Colonic mucosa (tissue), 4 donors: ENCODE data around the gene TLE4. TPM values are rescaled to one million over a fixed set of nuclear protein-coding genes. Genes with fewer than 3 reads are reported as not detected.

Experiments used
- DNase-seq: peaks from one replicate; pipeline ENCODE4 v3.0.0-alpha.2; 2020
- H3K27ac ChIP-seq: fragments of 200-600 bp; one replicate; pipeline ENCODE4 v1.8.0; 2021
- H3K27me3 ChIP-seq: fragments of 200-600 bp; one replicate; pipeline ENCODE4 v1.8.0; 2021
- H3K36me3 ChIP-seq: fragments of 200-600 bp; one replicate; pipeline ENCODE4 v1.8.0; 2021
- H3K4me1 ChIP-seq: fragments of 200-600 bp; one replicate; pipeline ENCODE4 v1.8.0; 2021; ENCODE audit warnings: mild to moderate bottlenecking
- H3K4me3 ChIP-seq: fragments of 200-600 bp; one replicate; pipeline ENCODE4 v1.8.0; 2021
- H3K9ac ChIP-seq, 2 donors: one replicate each; pipeline ENCODE4 v1.7.0; 2013; ENCODE audit warnings: control low read depth in 2 of 2, low read depth in 2 of 2, low read length in 2 of 2
- H3K9me3 ChIP-seq: fragments of 200-600 bp; one replicate; pipeline ENCODE4 v1.8.0; 2021
- CTCF ChIP-seq: fragments of 200-600 bp; IDR thresholded peaks from one replicate; pipeline ENCODE4 v1.8.0; 2022; ENCODE audit warnings: antibody characterized with exemption, mild to moderate bottlenecking
- intact Hi-C: fragments of 100-400 bp; cut with DNase I; formaldehyde crosslinking; loops from one replicate; pipeline ENCODE4 v1.14.1; 2022
- total RNA-seq, 2 donors: library from RNA; stranded (reverse); fragmentation: NEBNext Ultra II Directional in 1 of 2; extraction: Animal tissue kit (Norgen Biotek cat#: 25700) in 1 of 2; gene quantifications; one replicate each; pipeline ENCODE4 v1.2.1, GENCODE V29; 2021
- donor health status: healthy.
- donor health status: DM: no; HTN: no; CAD: no.
- donor health status: DM: no; HTN: no; CAD: no.

TLE4 gene
- total RNA-seq, 2 donors from 2014 or later: 8.0 to 17.6 TPM

DNA sequence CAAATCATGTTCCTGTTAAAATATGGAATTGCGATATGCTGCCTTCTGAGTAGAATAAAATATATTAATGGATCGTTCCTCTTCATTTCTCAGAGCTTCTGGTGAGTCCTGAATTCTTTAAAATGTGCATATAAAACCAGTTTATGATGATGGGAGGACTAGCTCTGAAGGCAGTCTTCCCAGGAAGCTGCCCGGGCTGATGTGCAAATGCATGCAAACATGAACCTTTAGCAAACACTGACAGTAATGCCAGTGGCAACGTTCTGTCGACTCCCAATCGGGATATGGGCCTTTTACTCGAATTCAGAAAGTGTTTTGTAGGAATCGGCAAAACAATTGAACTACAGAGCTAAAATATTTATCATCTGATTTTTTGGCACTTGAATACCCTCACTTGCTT lies 93.6 kb downstream of the TLE4 start:
- H3K36me3 ChIP-seq: no peaks in the 10 kb centered on the region
- H3K4me3 ChIP-seq: no peak overlapping the region
- no peaks in the 10 kb centered on the region for H3K27me3 ChIP-seq
- intact Hi-C loops: no loop called here
- H3K27ac ChIP-seq: no peak overlapping the region
- no peak overlapping the region for H3K9ac ChIP-seq
- H3K9me3 ChIP-seq: no peaks in the 10 kb centered on the region
- DNase-seq: no peak
- peaks cover 3% of the 10 kb centered on the region for H3K4me1 ChIP-seq
- no peak for TF ChIP-seq CTCF

DNA sequence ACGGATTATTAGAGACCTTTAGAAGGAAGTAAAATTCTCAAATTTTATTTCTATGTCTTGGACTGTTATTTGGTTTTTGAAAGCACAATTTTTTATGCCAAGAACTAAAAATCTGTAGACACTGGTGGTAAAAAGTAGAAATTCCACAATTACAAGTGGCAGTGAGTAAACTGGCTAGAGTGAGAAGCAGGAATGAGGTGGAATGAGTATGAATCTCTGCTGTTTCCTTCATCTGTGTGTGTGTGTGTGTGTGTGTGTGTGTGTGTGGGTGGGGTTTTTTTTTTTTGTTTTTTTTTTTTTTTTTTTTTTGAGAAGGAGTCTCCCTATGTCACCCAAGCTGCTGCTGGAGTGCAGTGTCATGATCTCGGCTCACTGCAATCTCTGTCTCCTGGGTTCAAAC lies 94.2 kb downstream of the TLE4 start:
- Histone ChIP-seq H3K27ac (no peak overlapping the region), H3K9ac (no peak overlapping the region), H3K36me3 (no peaks in the 10 kb centered on the region), H3K27me3 (no peaks in the 10 kb centered on the region), H3K9me3 (no peaks in the 10 kb centered on the region), H3K4me1 (peaks cover 3% of the 10 kb centered on the region), H3K4me3 (no peak overlapping the region)
- intact Hi-C loops: no loop called here
- no peak for DNase-seq
- TF ChIP-seq CTCF: no peak

DNA sequence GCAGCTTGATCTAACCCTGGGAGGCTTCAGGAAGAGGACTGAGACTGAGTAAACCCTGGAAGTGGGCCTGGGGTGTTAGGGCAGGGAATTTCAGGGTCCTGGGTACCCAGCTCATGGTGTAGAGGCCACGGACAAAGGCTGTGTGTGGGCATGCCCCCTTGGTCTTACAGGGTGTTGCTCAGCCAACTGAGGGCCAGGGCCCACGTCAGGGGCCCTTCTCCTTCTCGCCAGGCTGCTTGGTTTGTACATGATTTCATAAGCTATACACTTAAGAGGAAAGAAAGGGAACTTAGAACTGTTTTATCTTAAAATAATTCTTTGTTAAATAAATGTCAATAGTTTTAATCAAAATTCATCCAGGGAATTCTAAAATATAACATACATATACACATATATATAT lies 95.4 kb downstream of the TLE4 start:
- Histone ChIP-seq H3K9me3 (no peaks in the 10 kb centered on the region), H3K4me3 (no peak overlapping the region), H3K27ac (no peak overlapping the region), H3K27me3 (no peaks in the 10 kb centered on the region), H3K4me1 (peaks cover 3% of the 10 kb centered on the region), H3K9ac (no peak overlapping the region), H3K36me3 (no peaks in the 10 kb centered on the region)
- DNase-seq: no peak
- TF ChIP-seq CTCF: no peak
- intact Hi-C loops: no loop called here

DNA sequence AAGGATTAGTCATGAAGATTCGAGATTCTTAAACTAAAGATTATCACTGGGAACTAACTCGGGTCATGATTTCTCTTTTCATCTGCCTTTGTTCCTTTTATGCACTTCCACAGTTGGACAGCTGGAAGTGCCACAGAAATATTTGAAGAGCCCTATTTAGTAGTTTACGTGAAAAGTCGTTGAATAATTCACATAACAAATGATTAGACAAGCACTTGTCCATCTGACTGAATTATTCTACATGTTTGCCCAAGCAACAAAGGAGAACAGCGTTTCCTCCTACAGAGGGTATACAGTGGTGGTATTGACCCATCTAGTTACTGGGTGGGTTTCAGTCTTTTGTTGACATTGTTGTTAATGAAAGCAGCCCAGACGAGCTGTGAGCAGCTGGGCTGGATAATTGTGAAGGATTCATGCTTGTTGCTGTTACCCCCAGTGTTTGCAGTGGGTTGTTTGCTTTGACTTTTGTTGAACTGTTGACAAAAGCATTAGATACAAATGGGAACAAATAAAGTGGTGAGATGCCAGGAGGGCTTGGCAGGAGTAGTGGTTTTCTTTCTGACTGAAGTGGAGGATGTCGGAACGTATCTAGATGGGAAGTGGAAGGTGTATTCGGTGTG lies 96.2 kb downstream of the TLE4 start:
- Histone ChIP-seq H3K4me3 (no peak overlapping the region), H3K4me1 (peaks cover 3% of the 10 kb centered on the region), H3K9me3 (no peaks in the 10 kb centered on the region), H3K27ac (no peak overlapping the region), H3K9ac (no peak overlapping the region), H3K36me3 (no peaks in the 10 kb centered on the region), H3K27me3 (no peaks in the 10 kb centered on the region)
- intact Hi-C loops: no loop called here
- no peak for DNase-seq
- no peak for TF ChIP-seq CTCF

DNA sequence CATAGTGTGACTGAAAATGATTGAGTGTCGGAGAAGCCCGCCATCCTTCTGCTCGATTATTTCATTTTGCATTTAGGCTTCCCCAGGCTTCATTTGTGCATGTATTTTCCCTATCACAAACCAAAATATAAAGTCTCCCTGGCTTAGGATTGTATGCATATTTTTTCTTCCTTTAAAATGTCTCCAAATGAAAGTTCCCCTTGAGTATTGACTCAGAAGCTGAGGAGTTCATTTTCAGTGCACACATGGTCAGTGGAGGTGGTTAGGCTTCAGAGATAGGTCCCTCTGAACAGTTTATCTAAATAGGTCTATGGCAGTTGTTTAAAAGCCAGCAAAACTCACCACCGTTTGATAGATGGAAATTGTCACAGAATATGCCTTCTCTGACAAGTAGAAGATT lies 97.2 kb downstream of the TLE4 start:
- H3K27me3 ChIP-seq: no peaks in the 10 kb centered on the region
- no peak overlapping the region for H3K4me3 ChIP-seq
- no peak overlapping the region for H3K9ac ChIP-seq
- H3K9me3 ChIP-seq: no peaks in the 10 kb centered on the region
- no peaks in the 10 kb centered on the region for H3K36me3 ChIP-seq
- H3K27ac ChIP-seq: no peak overlapping the region
- no peak for DNase-seq
- intact Hi-C loops: no loop called here
- peaks cover 3% of the 10 kb centered on the region for H3K4me1 ChIP-seq
- TF ChIP-seq CTCF: no peak
